ENCODE measurements around the gene APBA3. TPM values are rescaled to one million over a fixed set of nuclear protein-coding genes. Genes with fewer than 3 reads are reported as not detected.
A peak's percentile ranks its signal among the peaks of the same experiment; 100 is the strongest.

Gene APBA3
- total and polyA plus RNA-seq, 2 of the 4 experiments (the other 2 are of a cell fraction): 9.5 to 18.4 TPM

DNA sequence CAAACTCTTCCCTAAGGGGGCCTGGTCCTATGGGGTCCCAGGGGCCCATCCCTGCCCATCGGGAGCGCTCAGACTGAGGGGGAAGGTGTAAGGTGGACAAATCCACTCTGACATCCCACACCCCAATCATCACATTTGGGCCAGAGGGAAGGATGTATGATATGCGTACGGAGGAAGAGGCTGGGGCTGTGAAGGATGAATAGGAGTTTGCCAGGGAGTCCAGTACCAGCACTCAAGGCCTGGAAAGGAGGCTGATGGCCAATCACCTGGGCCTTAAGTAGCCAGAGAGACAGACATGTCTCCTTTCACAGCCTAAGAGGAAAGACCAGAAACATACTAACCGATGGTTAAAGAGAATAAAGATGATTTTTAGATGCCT lies 38.4 kb downstream of the APBA3 start:
- in situ Hi-C loops (cut with MboI; ENCODE audit: low sequenced_read_pairs): no loop called here
- peaks cover 38% of the 10 kb centered on the region for H3K27me3 ChIP-seq (ENCODE audit: control insufficient read depth, insufficient read depth, low read length)
- H3K18ac ChIP-seq (ENCODE audit: low read depth, low read length): no peak overlapping the region
- no peak overlapping the region for H2AK5ac ChIP-seq (ENCODE audit: low read depth, low read length)
- TF ChIP-seq, protein P1, sequence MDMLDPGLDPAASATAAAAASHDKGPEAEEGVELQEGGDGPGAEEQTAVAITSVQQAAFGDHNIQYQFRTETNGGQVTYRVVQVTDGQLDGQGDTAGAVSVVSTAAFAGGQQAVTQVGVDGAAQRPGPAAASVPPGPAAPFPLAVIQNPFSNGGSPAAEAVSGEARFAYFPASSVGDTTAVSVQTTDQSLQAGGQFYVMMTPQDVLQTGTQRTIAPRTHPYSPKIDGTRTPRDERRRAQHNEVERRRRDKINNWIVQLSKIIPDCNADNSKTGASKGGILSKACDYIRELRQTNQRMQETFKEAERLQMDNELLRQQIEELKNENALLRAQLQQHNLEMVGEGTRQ (IDR thresholded peaks at IDR 0.05; ENCODE audit: low read depth, low read length): no peak
- no peak for TF ChIP-seq POLR2A (IDR thresholded peaks at IDR 0.05; ENCODE audit: low read depth, low read length)
- TF ChIP-seq CEBPB (IDR thresholded peaks at IDR 0.05; ENCODE audit: low read depth, low read length): no peak
- TF ChIP-seq FOS (IDR thresholded peaks at IDR 0.05; ENCODE audit: low read depth, low read length): no peak
- TF ChIP-seq SMC3 (IDR thresholded peaks at IDR 0.05; ENCODE audit: low read depth, low read length): no peak
- no peak for TF ChIP-seq RCOR1 (IDR thresholded peaks at IDR 0.05; ENCODE audit: insufficient replicate concordance, low read length)
- TF ChIP-seq NFE2L2 (IDR thresholded peaks at IDR 0.05; ENCODE audit: low read depth, low read length): no peak
- no peak for TF ChIP-seq RAD21 (IDR thresholded peaks at IDR 0.05; ENCODE audit: low read length)
- no peak for TF ChIP-seq MXI1 (IDR thresholded peaks at IDR 0.05; ENCODE audit: borderline replicate concordance, low read depth, low read length)
- TF ChIP-seq RFX5 (IDR thresholded peaks at IDR 0.05; ENCODE audit: low read depth, low read length): no peak
- no peak for TF ChIP-seq CHD1 (IDR thresholded peaks at IDR 0.05; ENCODE audit: low read depth, low read length)
- H2BK120ac ChIP-seq (ENCODE audit: low read depth, low read length): no peak overlapping the region
- H2BK5ac ChIP-seq (ENCODE audit: low read depth, low read length, poor library complexity, severe bottlenecking): no peak overlapping the region
- H2AFZ ChIP-seq (replicated peaks; ENCODE audit: low read length, poor library complexity): no peak overlapping the region
- dilution Hi-C loops (cut with HindIII; ENCODE audit: low sequenced_read_pairs, unreplicated experiment): no loop called here
- no peak overlapping the region for H2BK20ac ChIP-seq (ENCODE audit: low read depth, low read length)
- no peak overlapping the region for H3K4me3 ChIP-seq (ENCODE audit: insufficient read depth, low read depth, low read length)
- H3K23ac ChIP-seq (ENCODE audit: low read depth, low read length): no peak overlapping the region
- POLR2A ChIA-PET (ENCODE audit: unreplicated experiment): no interaction called here
- H4K20me1 ChIP-seq (ENCODE audit: insufficient read depth, low read length): no peaks in the 10 kb centered on the region
- H3K56ac ChIP-seq (ENCODE audit: extremely low read depth, insufficient read depth, low read length): no peak overlapping the region
- H3K27ac ChIP-seq (ENCODE audit: insufficient read depth, low read length): no peak overlapping the region
- H3K36me3 ChIP-seq (ENCODE audit: control insufficient read depth, insufficient read depth, low read length): no peaks in the 10 kb centered on the region
- no peak overlapping the region for H3K4ac ChIP-seq (ENCODE audit: low read depth, low read length)
- no peak for DNase-seq
- no peaks in the 10 kb centered on the region for H3K79me1 ChIP-seq (ENCODE audit: low read depth in 1 of 2, low read length in 2 of 2)
- CTCF ChIA-PET: no interaction called here
- no peak overlapping the region for H4K8ac ChIP-seq (ENCODE audit: low read depth in 2 of 2, low read length in 2 of 2)
- H3K4me1 ChIP-seq (ENCODE audit: control insufficient read depth, insufficient read depth, low read length): no peaks in the 10 kb centered on the region
- no CpG with 5 or more reads among the region's 5 CpGs for WGBS, 2 experiments (ENCODE audit: extremely low coverage in 2 of 2, insufficient read length in 1 of 2)
- H2BK15ac ChIP-seq (ENCODE audit: low read depth, low read length): no peak overlapping the region
- no peak for ATAC-seq (ENCODE audit: low read depth)
- no peak overlapping the region for H4K5ac ChIP-seq (ENCODE audit: low read depth, low read length)
- H2AK9ac ChIP-seq (replicated peaks; ENCODE audit: low read depth, low read length, poor library complexity): peak overlapping the region; percentile 72
- H3K9ac ChIP-seq (ENCODE audit: low read depth, low read length): no peak overlapping the region
- H3K4me2 ChIP-seq (ENCODE audit: low read depth, low read length): no peak overlapping the region
- no TSS peak for BruUV-seq (replicated peaks)
- intact Hi-C loops (cut with micrococcal nuclease): no loop called here
- H4K91ac ChIP-seq (ENCODE audit: insufficient read depth, low read depth, low read length): no peak overlapping the region
- no peaks in the 10 kb centered on the region for H3K9me3 ChIP-seq (ENCODE audit: control insufficient read depth, insufficient read depth, low read length)
- H3K9me1 ChIP-seq (ENCODE audit: insufficient read depth, low read length): no peaks in the 10 kb centered on the region
- no peak overlapping the region for H3K14ac ChIP-seq (replicated peaks; ENCODE audit: low read depth, low read length)
